BLaER1 (cell line): ENCODE measurements around the gene THAP4.

ENCODE experiments used
- H3K27ac ChIP-seq: shearing (Covaris generic); formaldehyde crosslinking; 2 replicates; pipeline ENCODE4 v1.8.1; 2022
- H3K27me3 ChIP-seq: shearing (Covaris generic); formaldehyde crosslinking; 2 replicates; pipeline ENCODE4 v1.8.1; 2022
- H3K36me3 ChIP-seq: shearing (Covaris generic); formaldehyde crosslinking; 2 replicates; pipeline ENCODE4 v1.8.1; 2022
- H3K4me1 ChIP-seq: shearing (Covaris generic); formaldehyde crosslinking; 2 replicates; pipeline ENCODE4 v1.8.1; 2022
- H3K4me2 ChIP-seq: shearing (Covaris generic); formaldehyde crosslinking; 2 replicates; pipeline ENCODE4 v1.8.1; 2022
- H3K4me3 ChIP-seq: shearing (Covaris generic); formaldehyde crosslinking; 2 replicates; pipeline ENCODE4 v1.8.1; 2022
- H3K9ac ChIP-seq: shearing (Covaris generic); formaldehyde crosslinking; 2 replicates; pipeline ENCODE4 v1.8.1; 2022
- H3K9me3 ChIP-seq: shearing (Covaris generic); formaldehyde crosslinking; 2 replicates; pipeline ENCODE4 v1.8.1; 2022
- H4K20me1 ChIP-seq: shearing (Covaris generic); formaldehyde crosslinking; 2 replicates; pipeline ENCODE4 v1.8.1; 2022
- Cebpa-rat ChIP-seq: shearing (Covaris generic); IDR thresholded peaks from 2 replicates; pipeline ENCODE4 v1.8.1; 2022

The THAP4 gene

DNA sequence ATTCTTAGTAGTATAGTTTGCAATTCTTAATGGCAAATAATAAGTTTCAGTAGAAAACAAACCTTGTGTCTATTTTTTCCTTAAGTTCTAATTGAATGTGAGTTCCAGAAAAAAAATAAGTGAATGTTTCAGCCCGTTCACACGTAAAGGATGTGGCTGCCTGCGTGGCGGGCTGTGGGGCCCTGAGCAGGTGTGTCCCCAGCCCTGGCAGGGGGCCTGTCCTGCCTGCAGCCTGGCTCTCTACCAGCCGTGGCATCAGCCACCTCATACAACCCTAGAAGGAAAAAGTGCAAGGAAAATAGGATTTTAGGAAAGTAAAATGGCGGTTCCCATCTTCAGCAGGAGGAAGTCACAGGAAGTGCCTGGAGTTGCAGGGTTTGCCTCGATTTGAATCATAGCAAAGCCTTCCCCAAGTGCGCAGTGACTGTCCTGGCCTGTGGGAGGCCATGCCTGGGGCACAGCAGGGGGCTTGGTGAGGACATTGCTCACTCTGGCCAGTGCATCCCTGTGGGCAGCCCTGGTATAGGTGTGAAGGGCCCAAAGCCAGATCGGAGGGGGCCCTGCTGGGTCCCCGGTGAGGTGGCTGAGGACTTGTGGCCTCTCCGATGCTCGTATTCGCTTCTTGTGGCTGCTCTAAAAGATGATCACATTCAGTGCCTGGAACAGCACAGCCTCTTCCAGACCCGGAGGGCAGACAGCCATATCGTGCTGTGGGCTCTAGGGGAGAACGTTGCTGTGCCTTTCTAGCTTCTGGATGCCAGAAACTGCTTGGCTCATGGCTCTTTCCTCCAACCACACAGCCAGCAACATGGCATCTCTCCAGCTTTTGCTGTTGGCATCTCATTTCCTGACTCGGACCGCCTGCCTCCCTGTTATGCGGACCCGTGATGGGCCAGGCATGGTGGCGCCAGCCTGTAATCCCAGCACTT lies 37.1 kb upstream of the THAP4 start:
- no peaks in the 10 kb centered on the region for H3K27me3 ChIP-seq
- no peaks in the 10 kb centered on the region for H3K4me1 ChIP-seq
- no peaks in the 10 kb centered on the region for H3K9me3 ChIP-seq
- H3K4me2 ChIP-seq, result no peak overlapping the region
- TF ChIP-seq Cebpa-rat, result no peak
- H4K20me1 ChIP-seq, result peaks cover 42% of the 10 kb centered on the region
- no peak overlapping the region for H3K9ac ChIP-seq
- peaks cover 98% of the 10 kb centered on the region for H3K36me3 ChIP-seq
- H3K4me3 ChIP-seq, result no peak overlapping the region
- H3K27ac ChIP-seq, result no peak overlapping the region

DNA sequence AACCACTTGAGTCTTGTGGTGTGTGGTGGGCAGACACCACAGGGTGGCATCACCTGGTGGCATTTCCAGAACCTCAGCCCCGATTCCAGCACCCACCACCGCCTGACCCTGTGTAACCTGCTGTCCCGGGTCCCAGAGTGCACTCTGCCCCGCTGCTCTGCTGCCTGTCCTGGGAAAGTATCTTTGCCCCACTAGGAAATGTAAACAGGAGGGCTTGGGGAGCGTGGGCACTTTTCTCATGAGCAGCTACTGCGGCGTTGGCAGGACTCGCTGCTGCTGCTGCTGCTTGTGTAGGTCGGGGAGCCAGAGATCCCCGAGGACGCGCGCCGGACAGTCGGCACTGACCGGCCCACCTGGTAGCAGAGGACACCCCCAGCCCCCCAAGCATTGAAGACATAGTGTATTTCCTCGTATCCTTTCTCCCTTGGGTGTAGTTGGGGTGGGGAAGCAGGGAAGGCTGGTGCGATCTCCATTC lies 36.3 kb upstream of the THAP4 start:
- no peaks in the 10 kb centered on the region for H3K4me1 ChIP-seq
- H3K4me3 ChIP-seq, result no peak overlapping the region
- peaks cover 37% of the 10 kb centered on the region for H4K20me1 ChIP-seq
- peaks cover 98% of the 10 kb centered on the region for H3K36me3 ChIP-seq
- no peaks in the 10 kb centered on the region for H3K27me3 ChIP-seq
- H3K4me2 ChIP-seq, result no peak overlapping the region
- H3K9me3 ChIP-seq, result no peaks in the 10 kb centered on the region
- H3K9ac ChIP-seq, result no peak overlapping the region
- H3K27ac ChIP-seq, result no peak overlapping the region
- no peak for TF ChIP-seq Cebpa-rat

DNA sequence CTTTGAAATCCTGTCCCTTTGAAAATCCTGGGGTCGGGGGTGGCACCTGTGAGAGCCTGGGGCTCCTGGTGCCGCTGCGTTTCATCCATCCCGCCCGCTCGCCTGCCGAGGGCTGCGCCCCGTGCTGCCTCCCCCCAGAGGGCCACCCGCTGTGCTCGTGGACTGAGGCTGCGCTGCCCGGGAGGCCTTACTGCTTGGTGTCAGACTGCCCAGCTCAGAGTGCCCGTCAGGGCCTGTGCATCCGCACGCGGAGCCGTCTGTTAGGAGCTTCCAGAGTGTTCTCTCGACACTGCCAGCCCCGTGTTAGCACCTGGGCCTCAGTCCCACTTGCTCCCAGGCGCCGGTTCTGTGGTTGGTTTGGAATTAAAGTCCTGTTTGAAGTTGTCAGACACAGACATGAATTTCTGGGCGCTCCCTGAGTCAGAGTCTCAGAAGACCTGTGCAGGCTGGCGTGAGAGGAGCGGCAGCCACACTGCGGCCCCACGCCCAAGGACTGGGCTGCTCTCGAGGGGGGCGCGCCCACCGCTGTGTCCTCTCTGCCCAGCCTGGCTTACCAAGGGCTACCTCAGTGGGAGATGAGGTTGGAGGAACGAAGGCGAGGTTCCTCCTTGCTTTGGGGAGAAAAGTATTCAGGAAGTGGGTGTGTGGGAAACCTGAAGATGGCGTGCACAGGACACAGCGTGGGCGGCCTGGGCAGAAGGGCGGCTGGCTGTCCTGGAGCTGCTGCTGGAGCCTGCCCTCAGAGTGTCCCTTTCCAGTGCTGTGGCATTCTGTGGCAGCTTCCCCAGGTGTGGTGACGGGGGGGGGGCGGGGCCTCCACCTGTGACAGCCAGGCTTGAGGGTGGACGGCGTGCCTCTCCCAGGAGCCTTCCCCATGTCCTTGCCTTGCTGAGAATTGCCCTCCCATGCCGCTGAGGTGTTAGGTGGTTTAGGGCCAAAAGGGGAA lies 35.6 kb upstream of the THAP4 start:
- Histone ChIP-seq H3K4me3 (no peak overlapping the region), H3K4me2 (no peak overlapping the region), H3K9me3 (no peaks in the 10 kb centered on the region), H3K27me3 (no peaks in the 10 kb centered on the region), H3K27ac (no peak overlapping the region), H3K36me3 (peaks cover 98% of the 10 kb centered on the region), H3K4me1 (no peaks in the 10 kb centered on the region), H3K9ac (no peak overlapping the region), H4K20me1 (peaks cover 34% of the 10 kb centered on the region)
- no peak for TF ChIP-seq Cebpa-rat

DNA sequence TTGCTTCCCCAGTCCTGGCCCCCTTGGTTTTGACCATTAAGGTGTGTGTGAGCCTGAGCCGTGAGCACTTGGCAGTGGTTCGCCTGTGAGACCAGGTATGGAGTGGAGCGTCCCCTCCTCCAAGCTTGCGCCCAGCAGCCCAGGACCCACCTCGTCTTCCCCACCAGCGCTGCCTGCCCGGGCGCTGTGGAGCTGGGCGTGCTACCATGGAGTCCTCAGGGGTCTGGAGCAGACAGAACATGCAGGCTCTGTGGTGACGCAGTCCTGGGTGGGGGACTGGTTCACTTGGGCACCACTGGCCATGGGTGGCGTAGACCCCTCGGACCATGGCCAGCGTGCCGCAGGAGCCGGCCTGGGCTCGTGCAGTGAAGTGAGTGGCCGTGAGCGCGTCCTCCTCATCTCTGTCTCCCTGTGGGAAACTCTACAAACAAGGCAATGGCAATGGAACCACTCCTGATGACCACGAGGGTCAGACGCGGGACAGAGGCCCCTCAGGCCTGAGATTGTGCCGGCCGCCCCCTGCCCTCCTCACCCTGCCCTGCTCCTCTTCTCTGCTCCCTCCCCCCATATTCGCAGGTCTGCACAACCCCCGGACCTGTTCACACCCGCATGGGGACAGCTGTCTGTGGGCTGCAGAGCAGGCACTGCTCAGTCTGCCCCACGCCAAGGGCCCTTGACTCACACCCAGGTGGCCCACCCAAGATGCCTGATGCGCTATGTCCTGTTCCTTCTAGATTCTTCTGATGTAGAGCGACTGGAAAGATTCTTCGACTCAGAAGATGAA lies 34.7 kb upstream of the THAP4 start:
- Histone ChIP-seq H3K27ac (no peak overlapping the region), H3K9ac (no peak overlapping the region), H4K20me1 (peaks cover 28% of the 10 kb centered on the region), H3K4me2 (no peak overlapping the region), H3K36me3 (peaks cover 98% of the 10 kb centered on the region), H3K4me3 (no peak overlapping the region), H3K4me1 (no peaks in the 10 kb centered on the region), H3K27me3 (no peaks in the 10 kb centered on the region), H3K9me3 (no peaks in the 10 kb centered on the region)
- no peak for TF ChIP-seq Cebpa-rat

GRCh38 chr2:241670333-241671110 lies 33.6 kb upstream of the THAP4 start:
- no peak overlapping the region for H3K4me3 ChIP-seq
- peaks cover 98% of the 10 kb centered on the region for H3K36me3 ChIP-seq
- TF ChIP-seq Cebpa-rat, result no peak
- H3K27ac ChIP-seq, result no peak overlapping the region
- H3K27me3 ChIP-seq, result no peaks in the 10 kb centered on the region
- H3K9ac ChIP-seq, result no peak overlapping the region
- no peaks in the 10 kb centered on the region for H3K9me3 ChIP-seq
- H4K20me1 ChIP-seq, result peaks cover 30% of the 10 kb centered on the region
- H3K4me2 ChIP-seq, result no peak overlapping the region
- H3K4me1 ChIP-seq, result peaks cover 4% of the 10 kb centered on the region

DNA sequence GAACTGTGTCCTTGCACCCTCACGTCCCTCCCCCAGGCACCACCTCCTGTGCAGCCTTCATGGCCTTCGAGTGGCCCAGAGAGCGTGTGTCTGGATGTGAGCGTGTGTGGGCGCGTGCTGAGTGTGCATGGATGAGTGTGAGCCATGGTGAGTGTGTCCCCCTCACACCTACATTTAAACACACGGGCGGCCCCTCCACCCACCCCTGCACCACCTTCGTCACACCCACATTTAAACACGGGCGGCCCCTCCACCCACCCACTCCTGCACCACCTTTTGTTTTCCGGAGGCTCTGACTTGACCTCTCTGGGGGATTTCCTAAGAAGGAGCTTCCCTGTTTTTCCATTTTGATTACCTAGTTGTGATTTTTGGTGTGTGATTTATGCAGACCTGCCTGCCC lies 31.9 kb upstream of the THAP4 start:
- H3K9ac ChIP-seq, result no peak overlapping the region
- H4K20me1 ChIP-seq, result peaks cover 18% of the 10 kb centered on the region
- peaks cover 16% of the 10 kb centered on the region for H3K4me1 ChIP-seq
- no peaks in the 10 kb centered on the region for H3K27me3 ChIP-seq
- H3K4me3 ChIP-seq, result no peak overlapping the region
- H3K9me3 ChIP-seq, result no peaks in the 10 kb centered on the region
- no peak overlapping the region for H3K27ac ChIP-seq
- H3K36me3 ChIP-seq, result peaks cover 82% of the 10 kb centered on the region
- no peak overlapping the region for H3K4me2 ChIP-seq
- TF ChIP-seq Cebpa-rat, result no peak

DNA sequence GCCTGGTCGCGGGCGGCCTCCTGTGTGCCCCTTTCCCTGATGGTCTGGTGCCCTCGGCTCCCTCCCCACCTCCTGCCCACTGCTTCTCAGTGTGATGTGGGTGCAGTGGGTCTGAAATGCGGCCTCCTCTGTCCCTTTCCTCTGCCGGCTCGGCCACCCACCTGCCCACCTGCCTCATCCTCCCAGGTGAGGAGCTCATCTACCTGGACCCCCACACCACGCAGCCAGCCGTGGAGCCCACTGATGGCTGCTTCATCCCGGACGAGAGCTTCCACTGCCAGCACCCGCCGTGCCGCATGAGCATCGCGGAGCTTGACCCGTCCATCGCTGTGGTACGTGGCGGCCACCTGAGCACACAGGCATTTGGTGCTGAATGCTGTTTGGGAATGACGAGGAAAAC lies 31.4 kb upstream of the THAP4 start:
- no peak for TF ChIP-seq Cebpa-rat
- no peak overlapping the region for H3K27ac ChIP-seq
- H3K4me2 ChIP-seq, result no peak overlapping the region
- H3K9me3 ChIP-seq, result no peaks in the 10 kb centered on the region
- H3K4me1 ChIP-seq, result peaks cover 16% of the 10 kb centered on the region
- no peaks in the 10 kb centered on the region for H3K27me3 ChIP-seq
- peaks cover 79% of the 10 kb centered on the region for H3K36me3 ChIP-seq
- no peak overlapping the region for H3K4me3 ChIP-seq
- H3K9ac ChIP-seq, result no peak overlapping the region
- peaks cover 17% of the 10 kb centered on the region; the same call in 1 of the 2 replicates for H4K20me1 ChIP-seq

DNA sequence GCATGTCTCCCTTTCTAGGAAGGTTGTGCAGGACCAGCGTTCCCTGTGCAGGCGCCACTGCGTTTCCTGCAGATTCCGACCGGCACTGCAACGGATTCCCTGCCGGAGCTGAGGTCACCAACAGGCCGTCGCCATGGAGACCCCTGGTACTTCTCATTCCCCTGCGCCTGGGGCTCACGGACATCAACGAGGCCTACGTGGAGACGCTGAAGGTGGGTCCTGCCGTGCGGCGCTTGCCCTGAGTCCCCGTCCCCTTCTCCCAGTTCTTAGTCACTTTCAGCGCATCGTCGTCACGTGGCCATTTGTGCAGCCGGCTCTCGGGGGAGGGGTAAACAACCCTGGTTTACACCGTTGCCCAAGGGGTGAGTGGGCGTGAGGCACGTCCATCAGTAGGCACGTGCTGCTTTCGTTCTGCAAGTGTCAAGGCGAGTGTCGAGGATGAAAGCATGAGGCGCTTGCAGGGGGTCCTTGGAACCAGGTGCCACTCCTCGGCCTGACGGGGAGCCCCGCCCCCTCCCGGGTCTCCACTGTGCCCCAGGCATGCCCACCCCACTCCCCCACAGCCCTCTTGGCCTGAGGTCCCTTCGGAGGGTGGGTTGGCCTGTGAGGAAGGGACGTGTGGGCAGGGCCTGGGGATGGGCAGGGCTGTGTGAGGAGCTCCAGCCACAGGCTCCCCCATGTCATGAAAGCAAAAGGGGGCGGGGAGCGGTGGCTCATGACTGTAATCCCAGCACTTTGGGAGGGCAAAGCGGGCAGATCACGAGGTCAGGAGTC lies 29.9 kb upstream of the THAP4 start:
- H3K27me3 ChIP-seq, result no peaks in the 10 kb centered on the region
- H3K4me1 ChIP-seq, result peaks cover 16% of the 10 kb centered on the region
- peaks cover 17% of the 10 kb centered on the region; the same call in 1 of the 2 replicates for H4K20me1 ChIP-seq
- no peak for TF ChIP-seq Cebpa-rat
- H3K36me3 ChIP-seq, result peaks cover 77% of the 10 kb centered on the region
- no peak overlapping the region for H3K4me2 ChIP-seq
- H3K9me3 ChIP-seq, result no peaks in the 10 kb centered on the region
- H3K27ac ChIP-seq, result no peak overlapping the region
- no peak overlapping the region; the same call in 1 of the 2 replicates for H3K9ac ChIP-seq
- no peak overlapping the region for H3K4me3 ChIP-seq
